Activated T-cell treated with anti-CD3 and anti-CD28 coated beads, Interleukin-2, amount 50 U/mL, for 1 hour (primary cell): ENCODE data around the gene CNTN5.
"Not testable (repeated sequence)": the region's sequence is repeated elsewhere in the genome, so short reads cannot be mapped to it uniquely, and the experiment has no call there.

Source experiments
- DNase-seq: peaks from one replicate; pipeline ENCODE4 v3.0.0-alpha.2; 2020

The CNTN5 gene

GRCh38 chr11:99281331-99281730 lies 260.6 kb downstream of the CNTN5 start:
- no peak for DNase-seq

- DNase-seq: not testable (repeated sequence)
These were observed 277.2 kb downstream of the CNTN5 start for GRCh38 chr11:99297925-99298324.

- no peak for DNase-seq
These were observed 286.9 kb downstream of the CNTN5 start for GRCh38 chr11:99307510-99308088.

GRCh38 chr11:99311870-99312269 lies 291.1 kb downstream of the CNTN5 start:
- no peak for DNase-seq

GRCh38 chr11:99316776-99317520 lies 296.2 kb downstream of the CNTN5 start:
- DNase-seq: no peak

- DNase-seq: no peak
These were observed 300.1 kb downstream of the CNTN5 start for GRCh38 chr11:99320769-99321290.

- no peak for DNase-seq
These were observed 305.1 kb downstream of the CNTN5 start for GRCh38 chr11:99325847-99326246.

- DNase-seq: no peak
These were observed 306.3 kb downstream of the CNTN5 start for GRCh38 chr11:99327066-99327465.

- DNase-seq: no peak
These were observed 306.8 kb downstream of the CNTN5 start for GRCh38 chr11:99327527-99327926.

GRCh38 chr11:99333621-99334020 lies 312.9 kb downstream of the CNTN5 start:
- DNase-seq: no peak

GRCh38 chr11:99343117-99343516 lies 322.4 kb downstream of the CNTN5 start:
- DNase-seq: no peak

- DNase-seq: no peak
These were observed 328.5 kb downstream of the CNTN5 start for GRCh38 chr11:99349151-99349673.

- DNase-seq: no peak
These were observed 330.9 kb downstream of the CNTN5 start for GRCh38 chr11:99351624-99352023.

- DNase-seq: no peak
These were observed 331.9 kb downstream of the CNTN5 start for GRCh38 chr11:99352642-99353041.

GRCh38 chr11:99366546-99366945 lies 345.8 kb downstream of the CNTN5 start:
- no peak for DNase-seq

GRCh38 chr11:99368583-99368982 lies 347.8 kb downstream of the CNTN5 start:
- no peak for DNase-seq

- DNase-seq: no peak
These were observed 349.9 kb downstream of the CNTN5 start for GRCh38 chr11:99370549-99371216.

GRCh38 chr11:99371257-99371656 lies 350.5 kb downstream of the CNTN5 start:
- no peak for DNase-seq

GRCh38 chr11:99376463-99376862 lies 355.7 kb downstream of the CNTN5 start:
- DNase-seq: no peak

- DNase-seq: no peak
These were observed 363.0 kb downstream of the CNTN5 start for GRCh38 chr11:99383648-99384245.

- no peak for DNase-seq
These were observed 370.5 kb downstream of the CNTN5 start for GRCh38 chr11:99391245-99391644.

- no peak for DNase-seq
These were observed 385.6 kb downstream of the CNTN5 start for GRCh38 chr11:99406345-99406744.

- no peak for DNase-seq
These were observed 389.9 kb downstream of the CNTN5 start for GRCh38 chr11:99410636-99411035.
